Measurements from ENCODE around the gene EPB41L4A. TPM values are rescaled to one million over a fixed set of nuclear protein-coding genes. Genes with fewer than 3 reads are reported as not detected.
"Not testable (repeated sequence)": the region's sequence is repeated elsewhere in the genome, so short reads cannot be mapped to it uniquely, and the experiment has no call there.

EPB41L4A gene
- total RNA-seq: not detected

- no peak for DNase-seq
Measured at GRCh38 chr5:112419164-112419985, at the start of gene EPB41L4A. EPB41L4A (minus strand) TSS chr5:112419277; CDS start chr5:112419039, 238 bp downstream.

GRCh38 chr5:112467485-112467884 lies 48.4 kb upstream of the EPB41L4A start:
- no peak for DNase-seq

GRCh38 chr5:112466261-112466660 lies 47.2 kb upstream of the EPB41L4A start:
- not testable (repeated sequence) for DNase-seq

GRCh38 chr5:112447187-112447760 lies 28.2 kb upstream of the EPB41L4A start:
- DNase-seq: not testable (repeated sequence)

GRCh38 chr5:112445626-112446350 lies 26.7 kb upstream of the EPB41L4A start:
- no peak for DNase-seq

GRCh38 chr5:112443932-112444331 lies 24.9 kb upstream of the EPB41L4A start:
- DNase-seq: not testable (repeated sequence)

GRCh38 chr5:112440031-112440430 lies 21.0 kb upstream of the EPB41L4A start:
- DNase-seq: no peak

GRCh38 chr5:112436144-112436543 lies 17.1 kb upstream of the EPB41L4A start:
- no peak for DNase-seq

GRCh38 chr5:112434641-112435040 lies 15.6 kb upstream of the EPB41L4A start:
- no peak for DNase-seq

- not testable (repeated sequence) for DNase-seq
Measured at GRCh38 chr5:112426202-112426601, 7.1 kb upstream of the EPB41L4A start.

GRCh38 chr5:112419986-112420864 lies 1.1 kb upstream of the EPB41L4A start:
- no peak for DNase-seq

- DNase-seq: no peak
Measured at GRCh38 chr5:112418659-112419163, 366 bp downstream of the EPB41L4A start.

GRCh38 chr5:112417931-112418658 lies 982 bp downstream of the EPB41L4A start:
- no peak for DNase-seq

- no peak for DNase-seq
Measured at GRCh38 chr5:112415552-112415951, 3.5 kb downstream of the EPB41L4A start.

GRCh38 chr5:112413611-112414010 lies 5.5 kb downstream of the EPB41L4A start:
- DNase-seq: no peak

- no peak for DNase-seq
Measured at GRCh38 chr5:112412346-112412745, 6.7 kb downstream of the EPB41L4A start.

- no peak for DNase-seq
Measured at GRCh38 chr5:112411903-112412302, 7.2 kb downstream of the EPB41L4A start.

GRCh38 chr5:112407666-112408065 lies 11.4 kb downstream of the EPB41L4A start:
- no peak for DNase-seq

- DNase-seq: no peak
Measured at GRCh38 chr5:112407240-112407639, 11.8 kb downstream of the EPB41L4A start.

- DNase-seq: no peak
Measured at GRCh38 chr5:112403069-112403468, 16.0 kb downstream of the EPB41L4A start.

GRCh38 chr5:112401924-112402323 lies 17.2 kb downstream of the EPB41L4A start:
- DNase-seq: no peak

- DNase-seq: no peak
Measured at GRCh38 chr5:112397690-112398089, 21.4 kb downstream of the EPB41L4A start.

Measured in effector CD4-positive, alpha-beta T cell (primary cell).